Measurements from ENCODE around the gene USP28. TPM values are rescaled to one million over a fixed set of nuclear protein-coding genes. Genes with fewer than 3 reads are reported as not detected.

The USP28 gene
- polyA plus RNA-seq, 1 experiment: 38.7 TPM

- Histone ChIP-seq H3K9me3 (ENCODE audit: control insufficient read depth, insufficient read depth, low read length) (no peaks in the 10 kb centered on the region), H3K27ac (ENCODE audit: low read depth, low read length) (no peak overlapping the region), H3K27me3 (ENCODE audit: control insufficient read depth, insufficient read depth, low read length) (no peaks in the 10 kb centered on the region), H3K4me3 (ENCODE audit: low read depth, low read length) (no peak overlapping the region)
- TF ChIP-seq CTCF (IDR thresholded peaks at IDR 0.05; ENCODE audit: low read depth, low read length): no peak
- ChIA-PET POLR2A (no interaction called here), CTCF (no interaction called here)
- no peak for DNase-seq (ENCODE audit: low read depth, low spot score)
Observed at GRCh38 chr11:113850188-113850587, 25.2 kb downstream of the USP28 start.

GRCh38 chr11:113849713-113850112, 25.7 kb downstream of the USP28 start:
- POLR2A ChIA-PET: no interaction called here
- Histone ChIP-seq H3K9me3 (ENCODE audit: control insufficient read depth, insufficient read depth, low read length) (no peaks in the 10 kb centered on the region), H3K27me3 (ENCODE audit: control insufficient read depth, insufficient read depth, low read length) (no peaks in the 10 kb centered on the region), H3K4me3 (ENCODE audit: low read depth, low read length) (no peak overlapping the region), H3K27ac (ENCODE audit: low read depth, low read length) (no peak overlapping the region)
- CTCF ChIA-PET: no interaction called here
- TF ChIP-seq CTCF (IDR thresholded peaks at IDR 0.05; ENCODE audit: low read depth, low read length): no peak
- DNase-seq (ENCODE audit: low read depth, low spot score): no peak

GRCh38 chr11:113847580-113847979, 27.8 kb downstream of the USP28 start:
- no peak for TF ChIP-seq CTCF (IDR thresholded peaks at IDR 0.05; ENCODE audit: low read depth, low read length)
- no peak overlapping the region for H3K27ac ChIP-seq (ENCODE audit: low read depth, low read length)
- POLR2A ChIA-PET: no interaction called here
- no peaks in the 10 kb centered on the region for H3K9me3 ChIP-seq (ENCODE audit: control insufficient read depth, insufficient read depth, low read length)
- H3K4me3 ChIP-seq (ENCODE audit: low read depth, low read length): no peak overlapping the region
- CTCF ChIA-PET: interaction anchor here (1.0 kb wide), 1 partner anchor 63 kb away, joined by 3 read pairs; no protein-coding TSS in a partner anchor
- DNase-seq (ENCODE audit: low read depth, low spot score): no peak
- no peaks in the 10 kb centered on the region for H3K27me3 ChIP-seq (ENCODE audit: control insufficient read depth, insufficient read depth, low read length)

GRCh38 chr11:113847111-113847510, 28.3 kb downstream of the USP28 start:
- POLR2A ChIA-PET: no interaction called here

GRCh38 chr11:113841691-113842090, 33.7 kb downstream of the USP28 start:
- Histone ChIP-seq H3K9me3 (ENCODE audit: control insufficient read depth, insufficient read depth, low read length) (no peaks in the 10 kb centered on the region), H3K27ac (ENCODE audit: low read depth, low read length) (no peak overlapping the region), H3K27me3 (ENCODE audit: control insufficient read depth, insufficient read depth, low read length) (no peaks in the 10 kb centered on the region), H3K4me3 (ENCODE audit: low read depth, low read length) (no peak overlapping the region)
- CTCF ChIA-PET: interaction anchor here (0.6 to 1.1 kb wide), 3 partner anchors 14 to 44 kb away, joined by 3 to 4 read pairs (median 3); no protein-coding TSS in a partner anchor
- POLR2A ChIA-PET: no interaction called here
- TF ChIP-seq CTCF (IDR thresholded peaks at IDR 0.05; ENCODE audit: low read depth, low read length): no peak
- no peak for DNase-seq (ENCODE audit: low read depth, low spot score)

More at GRCh38 chr11:113847111-113847510, 28.3 kb downstream of the USP28 start:
- no peak overlapping the region for H3K27ac ChIP-seq (ENCODE audit: low read depth, low read length)
- TF ChIP-seq CTCF (IDR thresholded peaks at IDR 0.05; ENCODE audit: low read depth, low read length): no peak
- no peaks in the 10 kb centered on the region for H3K27me3 ChIP-seq (ENCODE audit: control insufficient read depth, insufficient read depth, low read length)
- H3K4me3 ChIP-seq (ENCODE audit: low read depth, low read length): no peak overlapping the region
- CTCF ChIA-PET: interaction anchor here (1.0 kb wide), 1 partner anchor 63 kb away, joined by 3 read pairs; no protein-coding TSS in a partner anchor
- no peaks in the 10 kb centered on the region for H3K9me3 ChIP-seq (ENCODE audit: control insufficient read depth, insufficient read depth, low read length)
- DNase-seq (ENCODE audit: low read depth, low spot score): no peak
